Measurements from ENCODE around the gene KIF13A.
"Not testable (repeated sequence)": the region's sequence is repeated elsewhere in the genome, so short reads cannot be mapped to it uniquely, and the experiment has no call there.

KIF13A gene

GRCh38 chr6:17790489-17790888 lies 196.9 kb downstream of the KIF13A start:
- no peak for DNase-seq (ENCODE audit: low read depth in 3 of 3)

- no peak for DNase-seq (ENCODE audit: low read depth in 3 of 3)
Measured at GRCh38 chr6:17785094-17785787, 202.2 kb downstream of the KIF13A start.

GRCh38 chr6:17780061-17780460 lies 207.4 kb downstream of the KIF13A start:
- no peak for DNase-seq (ENCODE audit: low read depth in 3 of 3)

- no peak for DNase-seq (ENCODE audit: low read depth in 3 of 3)
Measured at GRCh38 chr6:17771609-17772008, 215.8 kb downstream of the KIF13A start.

- DNase-seq (ENCODE audit: low read depth in 3 of 3) = no peak
Measured at GRCh38 chr6:17768881-17769280, 218.6 kb downstream of the KIF13A start.

- no peak for DNase-seq (ENCODE audit: low read depth in 3 of 3)
Measured at GRCh38 chr6:17768388-17768787, 219.0 kb downstream of the KIF13A start.

- DNase-seq (ENCODE audit: low read depth in 3 of 3) = no peak
Measured at GRCh38 chr6:17762651-17763050, 224.8 kb downstream of the KIF13A start.

- no peak for DNase-seq (ENCODE audit: low read depth in 3 of 3)
Measured at GRCh38 chr6:17758119-17758518, 229.3 kb downstream of the KIF13A start.

GRCh38 chr6:17754254-17754653 lies 233.2 kb downstream of the KIF13A start:
- DNase-seq (ENCODE audit: low read depth in 3 of 3) = no peak

- not testable (repeated sequence) for DNase-seq (ENCODE audit: low read depth in 3 of 3)
Measured at GRCh38 chr6:17745324-17745723, 242.1 kb downstream of the KIF13A start.

- not testable (repeated sequence) for DNase-seq (ENCODE audit: low read depth in 3 of 3)
Measured at GRCh38 chr6:17744757-17745308, 242.6 kb downstream of the KIF13A start.

GRCh38 chr6:17744019-17744756 lies 243.2 kb downstream of the KIF13A start:
- DNase-seq (ENCODE audit: low read depth in 3 of 3) = no peak

GRCh38 chr6:17741507-17741906 lies 245.9 kb downstream of the KIF13A start:
- DNase-seq (ENCODE audit: low read depth in 3 of 3) = no peak

- no peak for DNase-seq (ENCODE audit: low read depth in 3 of 3)
Measured at GRCh38 chr6:17740559-17741220, 246.7 kb downstream of the KIF13A start.

GRCh38 chr6:17737704-17738252 lies 249.7 kb downstream of the KIF13A start:
- no peak for DNase-seq (ENCODE audit: low read depth in 3 of 3)

GRCh38 chr6:17735311-17735710 lies 252.1 kb downstream of the KIF13A start:
- DNase-seq (ENCODE audit: low read depth in 3 of 3) = not testable (repeated sequence)

- DNase-seq (ENCODE audit: low read depth in 3 of 3) = no peak
Measured at GRCh38 chr6:17730078-17730704, 257.2 kb downstream of the KIF13A start.

- DNase-seq (ENCODE audit: low read depth in 3 of 3) = no peak
Measured at GRCh38 chr6:17729223-17730077, 258.0 kb downstream of the KIF13A start.

GRCh38 chr6:17728551-17729222 lies 258.7 kb downstream of the KIF13A start:
- no peak for DNase-seq (ENCODE audit: low read depth in 3 of 3)

- no peak for DNase-seq (ENCODE audit: low read depth in 3 of 3)
Measured at GRCh38 chr6:17725083-17725482, 262.4 kb downstream of the KIF13A start.
